HEK293T (cell line): Measurements from ENCODE around the gene REEP6.
"Not testable (repeated sequence)": the region's sequence is repeated elsewhere in the genome, so short reads cannot be mapped to it uniquely, and the experiment has no call there.

Experiments
- CTCF ChIA-PET: fragments of 350-600 bp; formaldehyde crosslinking; extraction: SDS; loops from one replicate; lab custom pipeline; 2021; ENCODE audit warnings: antibody characterized with exemption, inconsistent platforms; lab: Yijun Ruan, JAX
- POLR2A ChIA-PET: fragments of 350-600 bp; formaldehyde crosslinking; extraction: SDS; loops from one replicate; lab custom pipeline; 2020; ENCODE audit warnings: antibody characterized with exemption, inconsistent platforms; lab: Yijun Ruan, JAX
- DNase-seq: peaks from one replicate; pipeline ENCODE4 v3.0.0; 2012; ENCODE audit warnings: mixed read lengths; ENCODE audit errors: extremely low spot score
- ARNT ChIP-seq: fragments of 450-650 bp; IDR thresholded peaks from 2 replicates; pipeline ENCODE4 v1.6.1; 2017; ENCODE audit warnings: mild to moderate bottlenecking
- BHLHE40 ChIP-seq: fragments of 450-650 bp; IDR thresholded peaks from 2 replicates; pipeline ENCODE4 v1.6.1; 2016; ENCODE audit warnings: mild to moderate bottlenecking, moderate library complexity, borderline replicate concordance
- CTBP1 ChIP-seq: fragments of 450-650 bp; IDR thresholded peaks from 2 replicates; pipeline ENCODE4 v1.6.1; 2016; ENCODE audit warnings: borderline replicate concordance
- ELF4 ChIP-seq: fragments of 450-650 bp; IDR thresholded peaks from 2 replicates; pipeline ENCODE4 v1.6.1; 2017; ENCODE audit warnings: antibody characterized with exemption
- FOXA1 ChIP-seq: fragments of 450-650 bp; IDR thresholded peaks from 2 replicates; pipeline ENCODE4 v1.6.1; 2016; ENCODE audit warnings: mild to moderate bottlenecking
- FOXK2 ChIP-seq: fragments of 450-650 bp; IDR thresholded peaks from 2 replicates; pipeline ENCODE4 v1.6.1; 2016; ENCODE audit warnings: mild to moderate bottlenecking
- FOXM1 ChIP-seq: fragments of 450-650 bp; IDR thresholded peaks from 2 replicates; pipeline ENCODE4 v1.6.1; 2017; ENCODE audit warnings: mild to moderate bottlenecking, borderline replicate concordance
- HDGF ChIP-seq: fragments of 450-650 bp; IDR thresholded peaks from 2 replicates; pipeline ENCODE4 v1.6.1; 2017; ENCODE audit warnings: antibody characterized with exemption, borderline replicate concordance
- L3MBTL2 ChIP-seq: fragments of 450-650 bp; conservative IDR thresholded peaks from 2 replicates; pipeline ENCODE4 v1.6.1; 2016; ENCODE audit warnings: mild to moderate bottlenecking
- LEF1 ChIP-seq: fragments of 450-650 bp; IDR thresholded peaks from 2 replicates; pipeline ENCODE4 v1.6.1; 2017; ENCODE audit warnings: mild to moderate bottlenecking, borderline replicate concordance
- NFRKB ChIP-seq: fragments of 450-650 bp; IDR thresholded peaks from 2 replicates; pipeline ENCODE4 v1.6.1; 2016; ENCODE audit warnings: mild to moderate bottlenecking, moderate library complexity
- PKNOX1 ChIP-seq: fragments of 450-650 bp; IDR thresholded peaks from 2 replicates; pipeline ENCODE4 v1.6.1; 2016
- SP1 ChIP-seq: fragments of 450-650 bp; IDR thresholded peaks from 2 replicates; pipeline ENCODE4 v1.6.1; 2017
- SUZ12 ChIP-seq: fragments of 450-650 bp; IDR thresholded peaks from 2 replicates; pipeline ENCODE4 v1.6.1; 2016; ENCODE audit warnings: mild to moderate bottlenecking
- TARDBP ChIP-seq: fragments of 450-650 bp; IDR thresholded peaks from 2 replicates; pipeline ENCODE4 v1.6.1; 2016
- ZNF384 ChIP-seq: fragments of 450-650 bp; IDR thresholded peaks from 2 replicates; pipeline ENCODE4 v1.6.1; 2016

Gene REEP6

GRCh38 chr19:1495051-1495798 is 4.2 kb downstream of the REEP6 start:
- DNase-seq: no peak
- TF ChIP-seq LEF1 (no peak), FOXK2 (no peak), FOXM1 (no peak), TARDBP (no peak), SUZ12 (no peak), CTBP1 (no peak), PKNOX1 (no peak), L3MBTL2 (no peak), BHLHE40 (no peak), FOXA1 (no peak), SP1 (no peak), HDGF (no peak), ZNF384 (no peak), NFRKB (no peak), ELF4 (no peak), ARNT (no peak)
- POLR2A ChIA-PET: no interaction called here
- CTCF ChIA-PET: no interaction called here

GRCh38 chr19:1495799-1496713 is 5.1 kb downstream of the REEP6 start:
- CTCF ChIA-PET: no interaction called here
- DNase-seq: no peak
- TF ChIP-seq FOXM1 (no peak), BHLHE40 (no peak), SUZ12 (no peak), ZNF384 (no peak), LEF1 (no peak), HDGF (no peak), CTBP1 (no peak), L3MBTL2 (no peak), NFRKB (no peak), SP1 (no peak), PKNOX1 (no peak), FOXK2 (no peak), ELF4 (no peak), ARNT (no peak), TARDBP (no peak), FOXA1 (no peak)

DNA sequence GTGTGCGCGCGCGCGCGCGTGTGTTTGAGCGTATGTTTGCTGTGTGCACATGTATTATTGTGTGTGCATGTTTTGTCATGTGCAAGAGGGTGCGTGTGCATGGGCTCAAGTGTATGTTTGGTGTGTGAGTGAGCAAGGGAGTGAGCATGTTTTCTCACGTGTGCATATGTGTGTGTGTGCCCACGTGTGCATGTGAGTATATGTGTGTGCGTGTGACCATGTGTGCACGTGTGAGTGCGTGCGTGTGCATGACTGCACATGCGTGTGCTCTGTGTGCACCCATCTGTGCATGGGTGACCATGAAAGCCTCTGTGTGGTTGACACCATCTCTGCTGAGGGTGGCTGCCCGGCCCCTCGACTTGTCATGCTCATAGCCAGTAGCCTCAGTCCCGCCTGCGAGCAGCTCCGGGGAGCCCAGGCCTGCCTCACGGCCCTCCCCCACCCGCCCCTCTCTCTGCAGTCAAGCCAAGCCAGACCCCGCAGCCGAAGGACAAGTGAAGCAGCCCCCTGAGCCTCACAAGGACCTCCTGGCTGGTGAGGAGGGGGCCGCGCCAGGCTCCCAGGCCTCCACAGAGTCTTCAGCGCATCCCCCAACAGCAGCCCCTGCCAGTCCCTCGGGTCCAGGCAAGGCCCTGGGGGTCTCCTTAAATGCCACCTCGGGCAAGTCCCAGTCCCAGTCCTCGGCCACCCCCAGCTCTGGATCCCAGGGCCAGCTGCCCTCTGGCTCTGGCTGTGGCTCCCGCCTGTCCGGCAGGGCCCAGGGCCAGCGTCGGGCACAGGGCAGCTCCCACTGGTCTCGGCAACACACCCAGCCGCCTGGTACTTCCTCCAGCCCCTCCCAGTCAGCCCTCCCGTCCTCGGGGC is 6.0 kb downstream of the REEP6 start:
- no peak for DNase-seq
- ChIA-PET POLR2A (no interaction called here), CTCF (no interaction called here)
- TF ChIP-seq ZNF384: no peak
- TF ChIP-seq HDGF: no peak
- TF ChIP-seq SP1: no peak
- no peak for TF ChIP-seq TARDBP
- TF ChIP-seq FOXM1: no peak
- TF ChIP-seq LEF1: no peak
- no peak for TF ChIP-seq NFRKB
- no peak for TF ChIP-seq CTBP1
- no peak for TF ChIP-seq FOXA1
- no peak for TF ChIP-seq ELF4

More at GRCh38 chr19:1495799-1496713, 5.1 kb downstream of the REEP6 start:
- POLR2A ChIA-PET: no interaction called here

DNA sequence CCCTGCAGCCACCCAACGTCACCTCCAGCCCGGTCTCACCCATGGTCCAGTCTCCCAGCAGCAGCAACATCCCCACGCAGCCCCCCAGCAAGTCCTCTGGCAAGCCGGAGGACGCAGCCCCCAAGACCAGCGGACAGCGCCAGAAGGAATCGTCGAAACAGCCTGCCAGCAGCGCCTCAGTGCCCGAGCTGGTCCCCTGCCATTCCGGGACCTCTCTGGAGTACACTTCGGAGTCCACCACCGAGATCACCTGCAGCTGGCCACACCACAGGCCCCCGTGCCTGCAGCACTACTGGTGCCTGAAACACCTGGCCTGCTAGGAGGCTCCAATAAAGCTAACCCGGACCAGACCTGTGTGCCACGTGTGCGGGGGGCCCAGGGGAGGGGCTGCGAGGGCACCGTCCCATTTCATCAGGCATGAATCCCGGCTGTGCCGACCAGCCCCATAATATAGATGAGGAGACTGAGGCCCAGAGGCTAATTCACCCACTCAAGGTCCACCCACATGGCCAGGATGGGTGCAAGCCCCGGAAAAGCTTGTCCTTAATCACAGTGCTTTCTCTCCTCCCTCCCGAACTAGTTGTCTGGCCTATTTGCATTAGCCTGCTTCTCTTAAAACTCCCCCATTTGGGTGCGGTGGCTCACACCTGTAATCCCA is 6.7 kb downstream of the REEP6 start:
- CTCF ChIA-PET: no interaction called here
- no peak for DNase-seq
- TF ChIP-seq ARNT (no peak), L3MBTL2 (no peak), FOXA1 (no peak), FOXK2 (no peak), BHLHE40 (no peak), PKNOX1 (no peak), NFRKB (no peak), FOXM1 (no peak), LEF1 (no peak), SP1 (no peak), TARDBP (no peak)
- POLR2A ChIA-PET: no interaction called here

DNA sequence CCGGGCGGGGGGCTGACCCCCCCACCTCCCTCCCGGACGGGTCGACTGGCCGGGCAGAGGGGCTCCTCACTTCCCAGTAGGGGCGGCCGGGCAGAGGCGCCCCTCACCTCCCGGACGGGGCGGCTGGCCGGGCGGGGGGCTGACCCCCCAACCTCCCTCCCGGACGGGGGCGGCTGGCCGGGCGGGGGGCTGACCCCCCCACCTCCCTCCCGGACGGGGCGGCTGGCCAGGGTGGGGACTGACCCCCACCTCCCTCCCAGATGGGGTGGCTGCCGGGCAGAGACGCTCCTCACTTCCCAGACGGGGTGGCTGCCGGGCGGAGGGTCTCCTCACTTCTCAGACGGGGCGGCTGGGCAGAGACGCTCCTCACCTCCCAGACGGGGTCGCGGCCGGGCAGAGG is 8.2 kb downstream of the REEP6 start:
- DNase-seq, CTCF ChIA-PET, POLR2A ChIA-PET: not testable (repeated sequence)
